ENCODE measurements around the gene YPEL1.
A peak's percentile ranks its signal among the peaks of the same experiment; 100 is the strongest.
"Not testable (repeated sequence)": the region's sequence is repeated elsewhere in the genome, so short reads cannot be mapped to it uniquely, and the experiment has no call there.

YPEL1 gene

GRCh38 chr22:21682385-21683175 lies 53.0 kb downstream of the YPEL1 start:
- no peaks in the 10 kb centered on the region for H3K9me3 Mint-ChIP-seq
- ATAC-seq (replicated peaks) = peak in 1 of 2 donors; percentile 41
- DNase-seq = no peak
- peak overlapping the region; percentile 65 for H3K27ac Mint-ChIP-seq
- no peak overlapping the region for H3K4me3 Mint-ChIP-seq
- peaks cover 27 to 45% of the 10 kb centered on the region in 2 donors for H3K36me3 Mint-ChIP-seq
- H3K27me3 Mint-ChIP-seq = no peaks in the 10 kb centered on the region
- H3K4me1 Mint-ChIP-seq = peaks cover 4 to 7% of the 10 kb centered on the region in 2 donors

- Mint-ChIP-seq H3K4me1 (peaks cover 4 to 7% of the 10 kb centered on the region in 2 donors), H3K4me3 (no peak overlapping the region), H3K9me3 (no peaks in the 10 kb centered on the region), H3K36me3 (peaks cover 31 to 46% of the 10 kb centered on the region in 2 donors), H3K27ac (no peak overlapping the region), H3K27me3 (no peaks in the 10 kb centered on the region)
- ATAC-seq (replicated peaks) = no peak
- no peak for DNase-seq
Observed at GRCh38 chr22:21681566-21682370, 53.8 kb downstream of the YPEL1 start.

GRCh38 chr22:21680830-21681565 lies 54.6 kb downstream of the YPEL1 start:
- H3K27ac Mint-ChIP-seq = no peak overlapping the region
- H3K4me3 Mint-ChIP-seq = no peak overlapping the region
- DNase-seq = no peak

GRCh38 chr22:21679383-21679782 lies 56.2 kb downstream of the YPEL1 start:
- no peak for DNase-seq
- ATAC-seq (replicated peaks) = no peak
- H3K4me3 Mint-ChIP-seq = no peak overlapping the region
- H3K36me3 Mint-ChIP-seq = peaks cover 35 to 55% of the 10 kb centered on the region in 2 donors
- no peaks in the 10 kb centered on the region for H3K9me3 Mint-ChIP-seq
- H3K27me3 Mint-ChIP-seq = no peaks in the 10 kb centered on the region
- H3K4me1 Mint-ChIP-seq = peaks cover 4 to 7% of the 10 kb centered on the region in 2 donors
- no peak overlapping the region for H3K27ac Mint-ChIP-seq

More at GRCh38 chr22:21680830-21681565, 54.6 kb downstream of the YPEL1 start:
- Mint-ChIP-seq H3K4me1 (peaks cover 4 to 7% of the 10 kb centered on the region in 2 donors), H3K27me3 (no peaks in the 10 kb centered on the region), H3K9me3 (no peaks in the 10 kb centered on the region), H3K36me3 (peaks cover 32 to 50% of the 10 kb centered on the region in 2 donors)
- no peak for ATAC-seq (replicated peaks)

GRCh38 chr22:21678842-21679241 lies 56.8 kb downstream of the YPEL1 start:
- peaks cover 38 to 60% of the 10 kb centered on the region in 2 donors for H3K36me3 Mint-ChIP-seq
- H3K27me3 Mint-ChIP-seq; ATAC-seq (replicated peaks); H3K4me1 Mint-ChIP-seq; H3K27ac Mint-ChIP-seq; DNase-seq; H3K9me3 Mint-ChIP-seq; H3K4me3 Mint-ChIP-seq: not testable (repeated sequence)

- DNase-seq = no peak
- ATAC-seq (replicated peaks) = no peak
- H3K27me3 Mint-ChIP-seq = no peaks in the 10 kb centered on the region
- H3K4me3 Mint-ChIP-seq = no peak overlapping the region
- H3K36me3 Mint-ChIP-seq = peaks cover 45 to 63% of the 10 kb centered on the region in 2 donors
- H3K4me1 Mint-ChIP-seq = peaks cover 7 to 9% of the 10 kb centered on the region in 2 donors
- no peak overlapping the region for H3K27ac Mint-ChIP-seq
- no peaks in the 10 kb centered on the region for H3K9me3 Mint-ChIP-seq
Observed at GRCh38 chr22:21677606-21678443, 57.8 kb downstream of the YPEL1 start.

GRCh38 chr22:21674638-21675245 lies 60.9 kb downstream of the YPEL1 start:
- Mint-ChIP-seq H3K27me3 (no peaks in the 10 kb centered on the region), H3K9me3 (no peaks in the 10 kb centered on the region), H3K36me3 (peaks cover 54 to 72% of the 10 kb centered on the region in 2 donors), H3K4me3 (no peak overlapping the region), H3K27ac (no peak overlapping the region), H3K4me1 (peaks cover 9 to 18% of the 10 kb centered on the region in 2 donors)
- DNase-seq (no peak), ATAC-seq (replicated peaks) (no peak)

GRCh38 chr22:21673534-21674321 lies 61.9 kb downstream of the YPEL1 start:
- H3K36me3 Mint-ChIP-seq = peaks cover 58 to 78% of the 10 kb centered on the region in 2 donors
- peaks cover 13 to 26% of the 10 kb centered on the region in 2 donors for H3K4me1 Mint-ChIP-seq
- DNase-seq = no peak
- H3K9me3 Mint-ChIP-seq = no peaks in the 10 kb centered on the region
- H3K4me3 Mint-ChIP-seq = no peak overlapping the region
- no peak overlapping the region for H3K27ac Mint-ChIP-seq
- no peak for ATAC-seq (replicated peaks)
- no peaks in the 10 kb centered on the region for H3K27me3 Mint-ChIP-seq

GRCh38 chr22:21672107-21672629 lies 63.4 kb downstream of the YPEL1 start:
- H3K27ac Mint-ChIP-seq = no peak overlapping the region
- H3K27me3 Mint-ChIP-seq = no peaks in the 10 kb centered on the region

GRCh38 chr22:21669026-21669425 lies 66.6 kb downstream of the YPEL1 start:
- no peak overlapping the region for H3K4me3 Mint-ChIP-seq
- no peak overlapping the region for H3K27ac Mint-ChIP-seq
- DNase-seq (no peak), ATAC-seq (replicated peaks) (no peak)
- H3K4me1 Mint-ChIP-seq = peaks cover 27 to 53% of the 10 kb centered on the region in 2 donors
- peaks cover 34 to 47% of the 10 kb centered on the region in 2 donors for H3K36me3 Mint-ChIP-seq
- no peaks in the 10 kb centered on the region for H3K9me3 Mint-ChIP-seq
- H3K27me3 Mint-ChIP-seq = no peaks in the 10 kb centered on the region

More at GRCh38 chr22:21672107-21672629, 63.4 kb downstream of the YPEL1 start:
- H3K9me3 Mint-ChIP-seq = no peaks in the 10 kb centered on the region
- peaks cover 17 to 38% of the 10 kb centered on the region in 2 donors for H3K4me1 Mint-ChIP-seq
- H3K4me3 Mint-ChIP-seq = no peak overlapping the region
- peaks cover 49 to 70% of the 10 kb centered on the region in 2 donors for H3K36me3 Mint-ChIP-seq
- ATAC-seq (replicated peaks) (no peak), DNase-seq (no peak)

- Mint-ChIP-seq H3K27ac (peak overlapping the region; percentile 99), H3K4me3 (peak overlapping the region; percentile 99), H3K27me3 (no peaks in the 10 kb centered on the region), H3K9me3 (peaks cover 0 to 2% of the 10 kb centered on the region in 2 donors), H3K36me3 (peaks cover 19 to 25% of the 10 kb centered on the region in 2 donors), H3K4me1 (peaks cover 19 to 41% of the 10 kb centered on the region in 2 donors)
- ATAC-seq (replicated peaks) = no peak
- no peak for DNase-seq
Observed at GRCh38 chr22:21666786-21667185, 68.8 kb downstream of the YPEL1 start.

- Mint-ChIP-seq H3K36me3 (peaks cover 8 to 12% of the 10 kb centered on the region in 2 donors), H3K9me3 (peaks cover 0 to 2% of the 10 kb centered on the region in 2 donors), H3K4me3 (peak overlapping the region; percentile 99), H3K4me1 (peaks cover 19 to 36% of the 10 kb centered on the region in 2 donors), H3K27me3 (no peaks in the 10 kb centered on the region), H3K27ac (peak overlapping the region; percentile 99)
- ATAC-seq (replicated peaks) = no peak
- no peak for DNase-seq
Observed at GRCh38 chr22:21665047-21665851, 70.3 kb downstream of the YPEL1 start.
